Measurements from ENCODE around the gene LHCGR. TPM values are rescaled to one million over a fixed set of nuclear protein-coding genes. Genes with fewer than 3 reads are reported as not detected.
"Not testable (repeated sequence)": the region's sequence is repeated elsewhere in the genome, so short reads cannot be mapped to it uniquely, and the experiment has no call there.

The LHCGR gene
- polyA plus RNA-seq, 3 donors = 0.22 to 0.61 TPM; not detected in 1

- WGBS, 3 donors = 62 to 85% (median 75%) methylated on average over 1 of the region's 1 CpG
- no peak overlapping the region for H3K27ac ChIP-seq (ENCODE audit: low read depth, low read length)
Measured at GRCh38 chr2:48715956-48716355, 39.6 kb downstream of the LHCGR start.

GRCh38 chr2:48715042-48715899, 40.3 kb downstream of the LHCGR start:
- WGBS, 3 donors = 54 to 60% (median 59%) methylated on average over 7 of the region's 7 CpGs
- H3K27ac ChIP-seq (ENCODE audit: low read depth, low read length) = no peak overlapping the region

GRCh38 chr2:48714245-48714644, 41.3 kb downstream of the LHCGR start:
- WGBS, 3 donors = 56 to 67% (median 58%) methylated on average over 2 of the region's 2 CpGs
- H3K27ac ChIP-seq (ENCODE audit: low read depth, low read length) = no peak overlapping the region

- no peak overlapping the region for H3K27ac ChIP-seq (ENCODE audit: low read depth, low read length)
Measured at GRCh38 chr2:48713647-48714046, 41.9 kb downstream of the LHCGR start.

GRCh38 chr2:48712151-48712550, 43.4 kb downstream of the LHCGR start:
- 59 to 84% (median 77%) methylated on average over 2 of the region's 2 CpGs for WGBS, 3 donors
- no peak overlapping the region for H3K27ac ChIP-seq (ENCODE audit: low read depth, low read length)

More at GRCh38 chr2:48713647-48714046, 41.9 kb downstream of the LHCGR start:
- 59 to 82% (median 64%) methylated on average over 1 of the region's 1 CpG for WGBS, 3 donors

GRCh38 chr2:48711343-48711742, 44.2 kb downstream of the LHCGR start:
- no peak overlapping the region for H3K27ac ChIP-seq (ENCODE audit: low read depth, low read length)
- 43 to 54% (median 51%) methylated on average over 4 of the region's 4 CpGs for WGBS, 3 donors

- WGBS, 3 donors = 63 to 83% (median 82%) methylated on average over 7 of the region's 7 CpGs
- H3K27ac ChIP-seq (ENCODE audit: low read depth, low read length) = no peak overlapping the region
Measured at GRCh38 chr2:48709096-48710034, 46.2 kb downstream of the LHCGR start.

GRCh38 chr2:48707466-48707865, 48.1 kb downstream of the LHCGR start:
- 69 to 86% (median 76%) methylated on average over 6 of the region's 6 CpGs for WGBS, 3 donors

GRCh38 chr2:48703621-48704020, 51.9 kb downstream of the LHCGR start:
- 87 to 92% (median 91%) methylated on average over 6 of the region's 6 CpGs for WGBS, 3 donors
- not testable (repeated sequence) for H3K27ac ChIP-seq (ENCODE audit: low read depth, low read length)

More at GRCh38 chr2:48707466-48707865, 48.1 kb downstream of the LHCGR start:
- no peak overlapping the region for H3K27ac ChIP-seq (ENCODE audit: low read depth, low read length)

- WGBS, 3 donors = 16 to 55% (median 52%) methylated on average over 2 of the region's 2 CpGs
- no peak overlapping the region for H3K27ac ChIP-seq (ENCODE audit: low read depth, low read length)
Measured at GRCh38 chr2:48699348-48699930, 56.1 kb downstream of the LHCGR start.

- no peak overlapping the region for H3K27ac ChIP-seq (ENCODE audit: low read depth, low read length)
- whole genome bisulfite sequencing, 3 donors = 62 to 88% (median 84%) methylated on average over 1 of the region's 1 CpG
Measured at GRCh38 chr2:48696881-48697280, 58.6 kb downstream of the LHCGR start.

- H3K27ac ChIP-seq (ENCODE audit: low read depth, low read length) = no peak overlapping the region
Measured at GRCh38 chr2:48695991-48696390, 59.5 kb downstream of the LHCGR start.

GRCh38 chr2:48694149-48694548, 61.4 kb downstream of the LHCGR start:
- WGBS, 3 donors = 32 to 61% (median 55%) methylated on average over 3 of the region's 3 CpGs
- H3K27ac ChIP-seq (ENCODE audit: low read depth, low read length) = no peak overlapping the region

GRCh38 chr2:48693645-48694044, 61.9 kb downstream of the LHCGR start:
- WGBS, 3 donors = 56 to 71% (median 68%) methylated on average over 3 of the region's 3 CpGs
- H3K27ac ChIP-seq (ENCODE audit: low read depth, low read length) = no peak overlapping the region

GRCh38 chr2:48693066-48693465, 62.5 kb downstream of the LHCGR start:
- WGBS, 3 donors = 69 to 89% (median 83%) methylated on average over 4 of the region's 4 CpGs
- H3K27ac ChIP-seq (ENCODE audit: low read depth, low read length) = no peak overlapping the region

GRCh38 chr2:48691935-48692691, 63.4 kb downstream of the LHCGR start:
- 79 to 88% (median 88%) methylated on average over 3 of the region's 3 CpGs for WGBS, 3 donors
- no peak overlapping the region for H3K27ac ChIP-seq (ENCODE audit: low read depth, low read length)

GRCh38 chr2:48685126-48685525, 70.4 kb downstream of the LHCGR start:
- 94 to 96% (median 96%) methylated on average over 1 of the region's 1 CpG for WGBS, 3 donors
- no peak overlapping the region for H3K27ac ChIP-seq (ENCODE audit: low read depth, low read length)

GRCh38 chr2:48677450-48677849, 78.1 kb downstream of the LHCGR start:
- H3K27ac ChIP-seq (ENCODE audit: low read depth, low read length) = no peak overlapping the region
- 31 to 58% (median 38%) methylated on average over 2 of the region's 2 CpGs for WGBS, 3 donors

Measured in adipose tissue (tissue), 3 donors.